ENCODE data around the gene PIK3R6.
A peak's percentile ranks its signal among the peaks of the same experiment; 100 is the strongest.

GRCh38 chr17:8894673-8895578 lies 27.5 kb upstream of the PIK3R6 start:
- TF ChIP-seq EZH2 (IDR thresholded peaks at IDR 0.05; ENCODE audit: low read length, unreplicated experiment) (no peak), CTCF (conservative IDR thresholded peaks at IDR 0.05; ENCODE audit: low read depth, low read length) (peak; percentile 62)

All from PC-3 (cell line).